ENCODE data around the gene COMP. TPM values are rescaled to one million over a fixed set of nuclear protein-coding genes. Genes with fewer than 3 reads are reported as not detected.
"Not testable (repeated sequence)": the region's sequence is repeated elsewhere in the genome, so short reads cannot be mapped to it uniquely, and the experiment has no call there.

Gene COMP
- total RNA-seq, 1 experiment from 2014 or later: 0.54 TPM

GRCh38 chr19:18737954-18738351, 53.2 kb downstream of the COMP start:
- in situ Hi-C loops (cut with HindIII; ENCODE audit: low sequenced_read_pairs): no loop called here
- no peak for DNase-seq (ENCODE audit: low spot score)

- DNase-seq (ENCODE audit: low spot score): no peak
- in situ Hi-C loops (cut with HindIII; ENCODE audit: low sequenced_read_pairs): no loop called here
Measured at GRCh38 chr19:18737337-18737953, 53.7 kb downstream of the COMP start.

GRCh38 chr19:18736415-18737336, 54.4 kb downstream of the COMP start:
- peak; percentile 90 for DNase-seq (ENCODE audit: low spot score)
- in situ Hi-C loops (cut with HindIII; ENCODE audit: low sequenced_read_pairs): no loop called here

DNA sequence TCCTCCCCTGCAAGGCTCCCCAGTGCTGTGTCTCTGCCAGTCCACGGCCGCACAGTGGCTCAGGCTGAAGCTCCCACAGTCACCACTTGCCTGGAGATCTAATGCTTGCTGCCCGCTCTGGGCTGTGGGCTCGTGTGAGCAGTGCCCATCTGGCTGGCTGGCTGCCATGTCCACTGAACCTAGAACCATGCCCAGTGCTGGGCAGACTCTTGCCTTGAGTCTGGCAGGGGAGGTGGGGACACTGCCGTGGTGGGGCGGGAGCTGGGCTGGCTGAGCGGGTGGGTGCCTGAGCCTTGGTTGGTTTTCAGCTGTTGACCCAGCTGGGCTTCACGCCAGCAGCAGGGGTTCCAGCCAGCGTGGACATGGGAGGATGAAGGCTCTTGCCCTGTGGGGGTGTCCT, 55.4 kb downstream of the COMP start:
- in situ Hi-C loops (cut with HindIII; ENCODE audit: low sequenced_read_pairs): no loop called here
- no peak for DNase-seq (ENCODE audit: low spot score)

DNA sequence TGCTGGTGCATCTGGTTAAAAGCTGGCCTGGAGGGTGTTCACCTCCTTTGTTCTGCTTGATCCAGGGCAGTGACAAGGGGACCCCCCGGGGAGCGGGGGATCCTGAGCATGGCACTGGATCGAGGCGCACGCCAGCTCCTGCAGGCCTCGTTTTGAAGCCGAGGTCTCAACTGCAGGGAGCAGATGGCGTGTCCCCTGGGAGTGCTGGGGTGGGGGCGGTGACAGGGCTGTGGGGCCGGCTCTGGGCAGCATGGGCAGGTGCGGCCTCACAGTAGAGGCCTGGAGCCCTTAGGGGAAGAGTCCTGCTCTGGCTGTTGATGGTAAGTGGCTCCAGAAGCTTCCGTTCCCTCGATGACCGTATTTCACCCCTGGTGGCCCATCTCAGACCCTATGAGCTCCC, 55.8 kb downstream of the COMP start:
- no peak for DNase-seq (ENCODE audit: low spot score)
- in situ Hi-C loops (cut with HindIII; ENCODE audit: low sequenced_read_pairs): no loop called here

GRCh38 chr19:18733762-18734332, 57.3 kb downstream of the COMP start:
- in situ Hi-C loops (cut with HindIII; ENCODE audit: low sequenced_read_pairs): not testable (repeated sequence)

DNA sequence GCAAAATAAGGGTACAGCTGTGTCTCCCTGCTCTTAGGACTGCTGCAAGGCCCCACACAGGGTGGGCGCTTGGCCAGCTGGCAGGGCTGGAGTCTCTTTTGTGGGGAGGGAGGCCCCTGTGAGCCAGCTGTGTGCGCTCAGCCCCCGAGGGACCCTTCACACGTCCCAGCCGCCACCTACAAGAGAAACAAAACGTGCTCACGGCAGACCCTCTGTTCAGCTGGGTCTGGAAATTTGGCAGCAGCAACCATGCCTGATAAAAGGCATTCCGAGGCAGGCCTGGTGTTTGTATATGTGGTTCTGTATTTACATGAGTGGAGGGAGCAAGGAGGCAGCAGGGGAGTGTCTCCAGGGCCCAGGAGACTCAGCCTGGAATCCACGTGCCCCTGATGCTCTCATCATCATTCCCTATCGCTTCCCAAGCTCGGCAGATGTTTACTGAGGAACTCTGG, 57.9 kb downstream of the COMP start:
- DNase-seq (ENCODE audit: low spot score): no peak
- in situ Hi-C loops (cut with HindIII; ENCODE audit: low sequenced_read_pairs): no loop called here

More at GRCh38 chr19:18733762-18734332, 57.3 kb downstream of the COMP start:
- not testable (repeated sequence) for DNase-seq (ENCODE audit: low spot score)

Other genes starting within 250 kb of the COMP start
- 404 and 484 TPM in 2 replicates for gene FKBP8, start 247.7 kb downstream of the COMP start, total RNA-seq (2014; rRNA removed; shearing (Covaris generic))
- 84.9 and 95.9 TPM in 2 replicates for gene KXD1, start 233.4 kb downstream of the COMP start, total RNA-seq (2014; rRNA removed; shearing (Covaris generic))
- gene UBA52, start 219.4 kb downstream of the COMP start, total RNA-seq (2014; rRNA removed; shearing (Covaris generic)): 833 and 855 TPM in 2 replicates
- 50.0 and 100 TPM in 2 replicates for gene REX1BD, start 202.5 kb downstream of the COMP start, total RNA-seq (2014; rRNA removed; shearing (Covaris generic))
- gene CRLF1, start 184.5 kb downstream of the COMP start, total RNA-seq (2014; rRNA removed; shearing (Covaris generic)): 148 and 169 TPM in 2 replicates
- gene TMEM59L, start 178.4 kb downstream of the COMP start, total RNA-seq (2014; rRNA removed; shearing (Covaris generic)): 2.5 and 4.1 TPM in 2 replicates
- gene KLHL26, start 154.3 kb downstream of the COMP start, total RNA-seq (2014; rRNA removed; shearing (Covaris generic)): 5.0 and 8.3 TPM in 2 replicates
- 2.1 and 2.7 TPM in 2 replicates for gene CRTC1, start 107.6 kb downstream of the COMP start, total RNA-seq (2014; rRNA removed; shearing (Covaris generic))
- 104 and 111 TPM in 2 replicates for gene UPF1, start 40.7 kb upstream of the COMP start, total RNA-seq (2014; rRNA removed; shearing (Covaris generic))
- gene CERS1, start 104.9 kb upstream of the COMP start, total RNA-seq (2014; rRNA removed; shearing (Covaris generic)): 10.5 and 13.1 TPM in 2 replicates
- gene COPE, start 128.1 kb upstream of the COMP start, total RNA-seq (2014; rRNA removed; shearing (Covaris generic)): 410 and 516 TPM in 2 replicates
- gene DDX49, start 128.4 kb upstream of the COMP start, total RNA-seq (2014; rRNA removed; shearing (Covaris generic)): 64.6 and 77.8 TPM in 2 replicates
- gene HOMER3, start 149.9 kb upstream of the COMP start, total RNA-seq (2014; rRNA removed; shearing (Covaris generic)): 25.0 and 57.7 TPM in 2 replicates
- 37.5 and 62.9 TPM in 2 replicates for gene SUGP2, start 242.2 kb upstream of the COMP start, total RNA-seq (2014; rRNA removed; shearing (Covaris generic))
- 86.0 and 90.0 TPM in 2 replicates for gene ARMC6, start 242.3 kb upstream of the COMP start, total RNA-seq (2014; rRNA removed; shearing (Covaris generic))

Measured in G401 (cell line).